HepG2 (cell line): ENCODE data around the gene PIGK. TPM values are rescaled to one million over a fixed set of nuclear protein-coding genes. Genes with fewer than 3 reads are reported as not detected.

ENCODE experiments used
- ATAC-seq: fragments of 200-7000 bp; cut with Tn5 transposase; 3 replicates; pipeline ENCODE4 v1.9.1; 2020; ENCODE audit warnings: mild to moderate bottlenecking, moderate library complexity
- BruUV-seq: library from RNA; stranded (reverse); fragments of 400-500 nt; replicated peaks from 2 replicates; lab custom pipeline; 2021; lab: Mats Ljungman, UMichigan
- CTCF ChIA-PET: fragments of 300-600 bp; formaldehyde crosslinking; extraction: SDS; loops from one replicate; lab custom pipeline; 2021; ENCODE audit warnings: low total read pairs, inconsistent platforms, low intra/inter-chr PET ratio; lab: Yijun Ruan, JAX
- POLR2A ChIA-PET: fragments of 350-600 bp; sonication (Branson Sonifier 250); formaldehyde crosslinking; loops from one replicate; lab custom pipeline; 2020; ENCODE audit warnings: antibody characterized with exemption, inconsistent platforms; lab: Yijun Ruan, JAX
- DNase-seq: peaks from one replicate; pipeline ENCODE4 v3.0.0-alpha.2; 2015; ENCODE audit warnings: low spot score
- FAIRE-seq: peaks from 3 replicates; lab custom pipeline; 2011; peaks lifted over from hg19 to GRCh38; lab: Jason Lieb, UNC
- H2AFZ ChIP-seq: one replicate; pipeline ENCODE4 v1.6.1; 2011; ENCODE audit warnings: low read length, inconsistent platforms
- H3K27ac ChIP-seq: fragments of 300-600 bp; 3 replicates; pipeline ENCODE4 v1.8.0; 2011; ENCODE audit warnings: mixed run types, mild to moderate bottlenecking, mixed read lengths, low read length, inconsistent platforms; ENCODE audit not compliant: insufficient read depth; ENCODE audit errors: extremely low read length
- H3K27me3 ChIP-seq, 2 experiments: fragments of 200-600 bp in 1 of 2; 2 replicates in 1 of 2; 3 replicates in 1 of 2; pipeline versions ENCODE4 v1.6.0 to v1.8.0; 2011; ENCODE audit warnings: low read length in 2 of 2, mild to moderate bottlenecking in 2 of 2, moderate library complexity in 2 of 2, inconsistent platforms in 1 of 2; ENCODE audit not compliant: insufficient read depth in 2 of 2, control insufficient read depth in 1 of 2
- H3K36me3 ChIP-seq, 2 experiments: fragments of 200-600 bp in 1 of 2; replicated peaks in 1 of 2; 2 replicates in 1 of 2; 3 replicates in 1 of 2; pipeline versions ENCODE4 v1.5.1 to v1.8.0; 2011; ENCODE audit warnings: low read length in 2 of 2, inconsistent platforms in 1 of 2; ENCODE audit not compliant: insufficient read depth in 2 of 2, control insufficient read depth in 1 of 2
- H3K4me1 ChIP-seq: 2 replicates; pipeline ENCODE4 v1.5.1; 2012; ENCODE audit warnings: low read length, inconsistent platforms; ENCODE audit not compliant: insufficient read depth
- H3K4me2 ChIP-seq: 2 replicates; pipeline ENCODE4 v1.6.0; 2011; ENCODE audit warnings: low read depth, low read length, inconsistent platforms
- H3K4me3 ChIP-seq, 3 experiments: fragments of 200-600 bp in 1 of 3; sonication (generic), shearing (Covaris generic) in 1 of 3; replicated peaks in 1 of 3; 2 replicates each; pipeline ENCODE4 v1.5.1; 2011 to 2016; ENCODE audit warnings: low read length in 3 of 3, inconsistent platforms in 2 of 3, low read depth in 2 of 3, mild to moderate bottlenecking in 2 of 3, control low read depth in 1 of 3, mixed read lengths in 1 of 3; ENCODE audit not compliant: insufficient read depth in 1 of 3
- H3K79me2 ChIP-seq: one replicate; pipeline ENCODE4 v1.6.1; 2011; ENCODE audit warnings: low read length, inconsistent platforms; ENCODE audit not compliant: insufficient read depth
- H3K9ac ChIP-seq: 2 replicates; pipeline ENCODE4 v1.6.0; 2011; ENCODE audit warnings: mild to moderate bottlenecking, low read depth, low read length, inconsistent platforms; ENCODE audit not compliant: insufficient read depth
- H3K9me3 ChIP-seq: 2 replicates; pipeline ENCODE4 v1.5.1; 2012; ENCODE audit warnings: mild to moderate bottlenecking, low read length
- H4K20me1 ChIP-seq: 2 replicates; pipeline ENCODE4 v1.6.0; 2011; ENCODE audit warnings: inconsistent platforms, mild to moderate bottlenecking, low read length, moderate library complexity; ENCODE audit not compliant: insufficient read depth
- AFF4 ChIP-seq: sonication (generic); formaldehyde crosslinking; IDR thresholded peaks from 2 replicates; pipeline ENCODE4 v1.4.0; 2020; ENCODE audit warnings: missing genetic modification reagents
- ARNT ChIP-seq: fragments of 450-650 bp; IDR thresholded peaks from 2 replicates; pipeline ENCODE4 v1.6.1; 2017
- BHLHE40 ChIP-seq: IDR thresholded peaks from 2 replicates; pipeline ENCODE4 v1.6.1; 2011; ENCODE audit warnings: low read length, improper control_type of control experiment
- EEA1 ChIP-seq: sonication (generic); formaldehyde crosslinking; IDR thresholded peaks from 2 replicates; pipeline ENCODE4 v1.5.1; 2020; ENCODE audit warnings: mild to moderate bottlenecking, missing genetic modification reagents, borderline replicate concordance
- GABPB1 ChIP-seq: IDR thresholded peaks from 2 replicates; pipeline ENCODE4 v1.6.1; 2016; ENCODE audit warnings: mild to moderate bottlenecking, missing genetic modification reagents, moderate library complexity, missing compliant biosample characterization
- MBNL3 ChIP-seq: fragments of 250-450 bp; sonication (Bioruptor Pico); conservative IDR thresholded peaks from 2 replicates; pipeline ENCODE4 v1.8.0; 2022; ENCODE audit warnings: mild to moderate bottlenecking, inconsistent platforms
- NAIF1 ChIP-seq: sonication (generic); formaldehyde crosslinking; IDR thresholded peaks from 2 replicates; pipeline ENCODE4 v1.5.0; 2020; ENCODE audit warnings: mild to moderate bottlenecking, missing genetic modification reagents, borderline replicate concordance
- RNF219 ChIP-seq: sonication (generic); formaldehyde crosslinking; IDR thresholded peaks from 2 replicates; pipeline ENCODE4 v1.5.0; 2020; ENCODE audit warnings: mild to moderate bottlenecking, missing genetic modification reagents
- TSC22D2 ChIP-seq: sonication (generic); formaldehyde crosslinking; IDR thresholded peaks from 2 replicates; pipeline ENCODE4 v1.5.1; 2020; ENCODE audit warnings: missing genetic modification reagents, mild to moderate bottlenecking, borderline replicate concordance
- ZFY ChIP-seq: sonication (generic); formaldehyde crosslinking; IDR thresholded peaks from 2 replicates; pipeline ENCODE4 v1.4.0; 2020; ENCODE audit warnings: missing genetic modification reagents
- ZMAT5 ChIP-seq: sonication (generic); formaldehyde crosslinking; IDR thresholded peaks from 2 replicates; pipeline ENCODE4 v1.5.0; 2020; ENCODE audit warnings: mild to moderate bottlenecking, low read depth, missing genetic modification reagents, borderline replicate concordance
- ZNF235 ChIP-seq: sonication (generic); formaldehyde crosslinking; IDR thresholded peaks from 2 replicates; pipeline ENCODE4 v1.8.1; 2023; ENCODE audit warnings: mild to moderate bottlenecking, missing genetic modification reagents, borderline replicate concordance
- ZNF337 ChIP-seq: sonication (generic); formaldehyde crosslinking; IDR thresholded peaks from 2 replicates; pipeline ENCODE4 v1.5.1; 2020; ENCODE audit warnings: missing genetic modification reagents, low read depth, mild to moderate bottlenecking, borderline replicate concordance
- ZNF34 ChIP-seq: sonication (generic); formaldehyde crosslinking; IDR thresholded peaks from 2 replicates; pipeline ENCODE4 v1.4.0; 2020; ENCODE audit warnings: mild to moderate bottlenecking, missing genetic modification reagents, borderline replicate concordance
- ZNF547 ChIP-seq: sonication (generic); formaldehyde crosslinking; IDR thresholded peaks from 2 replicates; pipeline ENCODE4 v1.5.1; 2020; ENCODE audit warnings: mild to moderate bottlenecking, missing genetic modification reagents
- ZNF564 ChIP-seq: sonication (generic); formaldehyde crosslinking; IDR thresholded peaks from 2 replicates; pipeline ENCODE4 v1.8.1; 2023; ENCODE audit warnings: mild to moderate bottlenecking, missing genetic modification reagents
- WGBS: methylation state at CpG from one replicate; pipeline ENCODE4 v1.1.6; 2017; ENCODE audit warnings: low lambda C conversion rate; 5-methylcytosine and 5-hydroxymethylcytosine counted together
- in situ Hi-C: cut with HindIII; loops from 2 replicates; pipeline ENCODE4 v1.10.0; 2017; ENCODE audit warnings: low pct_unique_long_range_greater_than_20kb; ENCODE audit not compliant: extremely low pct_ligation_motif_present
- intact Hi-C: fragments of 100-400 bp; cut with micrococcal nuclease; formaldehyde crosslinking; loops from one replicate; pipeline ENCODE4 v1.10.0; 2022; ENCODE audit not compliant: unreplicated experiment
- polyA plus RNA-seq, 8 experiments: library from polyadenylated mRNA; depleted of rRNA in 3 of 8; stranded (reverse) in 7 of 8; unstranded in 1 of 8; fragments of >200 nt; fragmentation: Illumina TruSeq in 4 of 8; extraction: Trizol in 4 of 8; gene quantifications; 2 replicates each; pipeline versions ENCODE4 v1.2.1 to v1.2.3, GENCODE V29; 2011 to 2016; ENCODE audit warnings: low read depth in 4 of 8, missing spikeins in 1 of 8, mixed read lengths in 1 of 8; ENCODE audit not compliant: insufficient read depth in 1 of 8
- total RNA-seq, 5 experiments: library from RNA; depleted of rRNA; stranded (reverse); fragments of >200 nt; fragmentation: Illumina TruSeq; extraction: Trizol; gene quantifications; 2 replicates each; pipeline ENCODE4 v1.2.3, GENCODE V29; 2016; ENCODE audit warnings: low read depth in 1 of 5

PIGK gene
- total and polyA plus RNA-seq, 2 of the 13 experiments (the other 11 are each of a cell fraction or from before 2014, with no cell fraction given): 14.7 to 38.5 TPM

- no peaks in the 10 kb centered on the region for H3K4me1 ChIP-seq
- FAIRE-seq: no peak
- TF ChIP-seq GABPB1 (CRISPR knock-in tag): no peak
- TF ChIP-seq ZNF564 (CRISPR knock-in tag): no peak
- no peak for TF ChIP-seq AFF4 (CRISPR knock-in tag)
- no peak for TF ChIP-seq MBNL3
- TF ChIP-seq EEA1: no peak
- TF ChIP-seq ZNF235 (CRISPR knock-in tag): no peak
- no peak for TF ChIP-seq ZNF337 (CRISPR knock-in tag)
- no peak for TF ChIP-seq TSC22D2
- TF ChIP-seq ARNT: no peak
- no peak for TF ChIP-seq ZFY
- no peak for TF ChIP-seq ZMAT5
- TF ChIP-seq RNF219: no peak
- no peak for TF ChIP-seq ZNF34 (CRISPR knock-in tag)
- TF ChIP-seq ZNF547 (CRISPR knock-in tag): no peak
- no peak for TF ChIP-seq BHLHE40
- TF ChIP-seq NAIF1 (CRISPR knock-in tag): no peak
Observed at GRCh38 chr1:77232829-77233228, 13.6 kb upstream of the PIGK start.

More at GRCh38 chr1:77232829-77233228, 13.6 kb upstream of the PIGK start:
- DNase-seq (no peak), ATAC-seq (no peak)
- BruUV-seq: no TSS peak
- H3K27ac ChIP-seq: no peak overlapping the region
- no peaks in the 10 kb centered on the region for H4K20me1 ChIP-seq
- ChIA-PET POLR2A (no interaction called here), CTCF (no interaction called here)
- 89% methylated on average over 1 of the region's 1 CpG for WGBS
- H3K36me3 ChIP-seq: no peaks in the 10 kb centered on the region
- in situ Hi-C loops (no loop called here), intact Hi-C loops (no loop called here)
- no peaks in the 10 kb centered on the region for H3K79me2 ChIP-seq
- no peak overlapping the region for H3K4me3 ChIP-seq
- no peak overlapping the region for H3K9ac ChIP-seq
- no peak overlapping the region for H3K4me2 ChIP-seq
- H3K27me3 ChIP-seq: no peaks in the 10 kb centered on the region; a peak in 1 of 5 replicates
- H3K9me3 ChIP-seq: no peaks in the 10 kb centered on the region
- H2AFZ ChIP-seq: no peak overlapping the region
